HG03135 (cell line): Measurements from ENCODE around the gene ERLEC1.
"Not testable (repeated sequence)": the region's sequence is repeated elsewhere in the genome, so short reads cannot be mapped to it uniquely, and the experiment has no call there.

Experiments
- ATAC-seq: cut with Tn5 transposase; IDR thresholded peaks from one replicate; pipeline ENCODE4 v1.9.1; 2021; ENCODE audit warnings: mild to moderate bottlenecking, moderate library complexity; ENCODE audit not compliant: unreplicated experiment

Gene ERLEC1

GRCh38 chr2:53786705-53787613 lies at the start of gene ERLEC1, which contains the start of gene ASB3:
TSS of gene ERLEC1 (plus strand) at chr2:53787044. CDS start at chr2:53787211, 167 bp downstream.
TSS of gene ASB3 (minus strand) at chr2:53786953. CDS start at chr2:53765572, 21,381 bp downstream.
- ATAC-seq: peak; percentile 95

- no peak for ATAC-seq
Observed at GRCh38 chr2:53737091-53737490, 49.8 kb upstream of the ERLEC1 start.

- no peak for ATAC-seq
Observed at GRCh38 chr2:53739032-53739431, 47.8 kb upstream of the ERLEC1 start.

- ATAC-seq: no peak
Observed at GRCh38 chr2:53740170-53740569, 46.7 kb upstream of the ERLEC1 start.

GRCh38 chr2:53744395-53745065 lies 42.3 kb upstream of the ERLEC1 start:
- no peak for ATAC-seq

- no peak for ATAC-seq
Observed at GRCh38 chr2:53750041-53750768, 36.6 kb upstream of the ERLEC1 start.

- ATAC-seq: peak; percentile 89
Observed at GRCh38 chr2:53751728-53752127, 35.1 kb upstream of the ERLEC1 start.

- ATAC-seq: no peak
Observed at GRCh38 chr2:53752385-53752784, 34.5 kb upstream of the ERLEC1 start.

GRCh38 chr2:53753041-53753440 lies 33.8 kb upstream of the ERLEC1 start:
- no peak for ATAC-seq

- ATAC-seq: no peak
Observed at GRCh38 chr2:53755121-53755520, 31.7 kb upstream of the ERLEC1 start.

GRCh38 chr2:53756644-53757043 lies 30.2 kb upstream of the ERLEC1 start:
- ATAC-seq: no peak

GRCh38 chr2:53757206-53757605 lies 29.6 kb upstream of the ERLEC1 start:
- not testable (repeated sequence) for ATAC-seq

- no peak for ATAC-seq
Observed at GRCh38 chr2:53765767-53766166, 21.1 kb upstream of the ERLEC1 start.

GRCh38 chr2:53767405-53768241 lies 19.2 kb upstream of the ERLEC1 start, which contains the start of gene CHAC2:
TSS of gene CHAC2 (plus strand) at chr2:53767804. CDS start at chr2:53767887, 83 bp downstream.
- ATAC-seq: peak; percentile 91

- no peak for ATAC-seq
Observed at GRCh38 chr2:53768242-53768542, 18.7 kb upstream of the ERLEC1 start.

GRCh38 chr2:53769318-53769945 lies 17.4 kb upstream of the ERLEC1 start:
- ATAC-seq: no peak

- ATAC-seq: no peak
Observed at GRCh38 chr2:53770264-53770663, 16.6 kb upstream of the ERLEC1 start.

GRCh38 chr2:53777134-53777533 lies 9.7 kb upstream of the ERLEC1 start:
- no peak for ATAC-seq

- ATAC-seq: no peak
Observed at GRCh38 chr2:53778536-53779162, 8.2 kb upstream of the ERLEC1 start.

- ATAC-seq: no peak
Observed at GRCh38 chr2:53780056-53780455, 6.8 kb upstream of the ERLEC1 start.
